Stimulated activated naive CD4-positive, alpha-beta T cell treated with Interleukin-2 at 50 U/mL for 16 hours (primary cell): ENCODE measurements around the gene MCM3AP.

Source experiments
- DNase-seq: peaks from one replicate; lab custom pipeline; 2025; lab: John Stamatoyannopoulos, UW

The MCM3AP gene

GRCh38 chr21:46217511-46218196 is 67.8 kb downstream of the MCM3AP start:
- DNase-seq: no peak

DNA sequence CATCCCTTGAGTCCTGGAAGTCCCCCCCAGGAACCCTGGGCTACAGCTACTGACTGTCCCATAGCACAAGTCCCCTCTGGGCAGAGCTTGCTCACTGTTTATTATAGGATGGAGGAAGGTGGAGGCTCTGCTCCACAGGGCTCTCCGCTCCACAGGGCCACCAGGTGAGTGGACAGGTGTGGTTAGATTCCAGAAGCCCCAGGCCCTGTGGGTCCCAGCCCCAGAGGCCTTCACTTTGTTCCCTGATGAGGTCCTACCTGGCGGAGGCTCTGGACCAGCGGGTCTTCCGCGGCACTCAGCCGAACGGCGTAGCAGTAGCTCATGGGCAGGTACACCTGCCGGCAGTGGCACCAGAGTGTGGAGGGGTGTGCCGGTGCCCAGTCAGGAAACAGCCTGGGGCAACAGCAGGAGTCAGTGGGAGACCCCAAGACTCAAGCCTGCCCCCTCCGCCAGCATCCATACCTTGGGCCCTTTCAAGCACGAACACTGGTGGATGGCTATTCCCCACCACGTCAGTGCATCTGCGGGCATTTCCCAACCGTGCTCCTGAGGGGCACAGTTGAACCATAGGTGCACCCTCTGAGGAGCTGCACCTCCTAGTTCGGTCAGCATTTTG is 69.2 kb downstream of the MCM3AP start:
- no peak for DNase-seq

DNA sequence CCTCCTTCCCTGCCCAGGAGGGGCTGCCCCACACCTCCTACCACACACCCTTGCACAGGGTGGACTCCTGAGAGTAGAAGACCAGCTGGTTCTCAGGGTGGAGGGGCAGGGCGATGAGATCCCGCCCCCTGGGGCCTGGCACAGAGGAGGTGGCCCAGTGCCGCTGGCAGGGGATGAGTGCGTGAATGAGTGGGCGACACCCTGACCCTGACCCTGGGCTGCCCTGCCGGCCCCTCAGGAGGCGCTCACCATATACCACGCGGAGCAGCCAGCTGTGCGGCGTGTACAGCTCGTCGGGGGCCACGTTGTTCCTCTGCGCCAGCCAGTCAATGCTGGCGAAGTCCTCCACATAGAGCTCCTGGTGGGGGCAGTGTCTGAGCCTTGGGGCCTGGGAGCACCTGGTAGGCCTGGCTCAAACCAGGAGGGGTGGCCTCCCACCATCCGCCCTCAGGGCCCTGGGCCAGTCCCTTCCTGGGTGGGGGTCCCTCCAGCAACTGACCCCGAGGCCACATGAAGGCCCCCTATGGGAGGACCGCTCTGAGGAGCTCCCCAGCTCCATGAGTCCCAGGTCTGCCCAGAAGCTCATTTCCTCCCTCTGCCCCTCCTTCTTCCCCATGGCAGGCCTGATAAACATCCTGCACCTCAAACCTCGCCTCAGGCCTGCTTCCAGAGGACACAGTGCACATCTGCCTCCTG is 69.8 kb downstream of the MCM3AP start:
- DNase-seq: no peak

GRCh38 chr21:46214478-46215340 is 70.7 kb downstream of the MCM3AP start:
- DNase-seq: no peak

GRCh38 chr21:46213620-46214286 is 71.7 kb downstream of the MCM3AP start:
- no peak for DNase-seq

DNA sequence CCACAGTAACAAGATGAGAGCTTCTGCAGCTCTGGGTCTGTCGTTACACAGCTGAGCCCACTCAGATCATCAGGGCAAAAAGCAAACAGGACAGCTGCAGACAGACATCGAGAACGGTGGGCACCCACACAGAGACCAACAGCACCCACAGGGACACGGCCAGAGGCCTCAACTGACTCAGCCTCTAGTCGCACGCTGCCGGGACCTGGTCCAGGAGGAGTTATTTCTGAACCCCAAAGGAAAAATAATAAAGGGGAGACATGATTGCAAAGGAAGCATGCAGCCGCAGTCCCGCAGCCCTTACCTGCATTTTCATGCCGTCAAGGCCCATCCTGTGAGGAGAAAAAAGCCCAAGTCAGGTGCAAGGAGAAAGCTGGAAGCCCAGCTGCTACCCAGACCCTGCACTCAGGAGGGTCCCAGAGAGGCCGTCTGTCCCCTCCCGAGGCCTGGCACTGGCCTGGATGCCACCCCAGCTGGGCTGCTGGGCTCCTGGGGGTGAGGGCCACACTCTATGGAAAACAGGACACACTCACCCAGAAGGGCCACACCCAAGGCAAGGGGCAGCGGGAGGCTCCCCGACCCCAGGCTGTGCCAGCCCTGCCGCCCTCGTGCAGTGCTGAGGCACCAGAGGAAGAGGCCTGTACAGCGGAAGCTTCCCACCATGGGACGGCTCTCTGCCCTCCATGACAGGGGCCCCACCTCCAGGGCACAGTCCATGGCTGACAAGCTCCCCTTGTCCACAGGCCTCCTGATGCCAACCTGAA is 72.5 kb downstream of the MCM3AP start:
- DNase-seq: no peak

DNA sequence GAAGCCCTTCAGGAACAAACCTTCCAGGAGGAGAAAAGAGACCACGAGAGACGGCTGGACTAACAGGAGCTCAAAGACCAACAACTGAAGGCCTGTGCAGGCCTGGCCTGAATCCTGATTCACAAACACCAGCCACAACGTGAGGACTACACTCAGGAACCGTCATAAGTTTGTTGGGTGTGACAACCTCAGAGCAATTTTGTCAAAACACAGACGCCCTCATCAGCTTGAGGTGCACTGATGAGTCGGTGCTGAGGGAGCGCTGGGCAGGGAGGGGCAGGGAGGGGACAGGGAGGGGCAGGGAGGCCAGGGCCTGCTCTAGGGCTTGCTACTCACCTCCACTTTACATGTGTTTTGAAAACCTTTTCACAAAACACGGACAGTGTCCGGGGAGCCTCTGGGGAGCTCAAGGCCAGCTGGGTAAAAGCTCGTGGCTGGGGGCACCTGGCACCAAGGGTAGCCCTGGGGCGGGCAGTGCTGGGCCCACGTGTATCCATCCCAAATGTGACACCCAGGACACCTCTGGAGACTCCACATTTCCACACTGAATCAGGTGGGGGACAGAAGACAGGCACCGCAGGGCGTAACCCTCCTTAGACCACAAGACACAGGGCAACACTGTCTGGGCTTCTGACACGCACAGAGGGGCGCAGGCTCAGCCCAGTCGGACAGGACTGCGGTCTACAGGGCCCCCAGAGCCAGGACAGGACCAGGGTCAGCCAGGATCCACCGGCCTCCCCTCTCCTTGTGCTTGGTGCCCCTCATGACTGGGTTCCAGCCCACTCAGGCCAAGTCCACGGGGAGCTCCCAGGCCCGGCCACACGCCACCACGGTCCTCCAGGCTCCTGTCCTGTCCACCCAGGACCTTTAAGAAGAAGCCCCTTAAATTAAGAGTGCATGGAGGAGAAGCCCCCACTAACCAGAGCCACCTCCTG is 73.4 kb downstream of the MCM3AP start:
- no peak for DNase-seq

GRCh38 chr21:46211376-46211775 is 74.0 kb downstream of the MCM3AP start:
- DNase-seq: no peak

DNA sequence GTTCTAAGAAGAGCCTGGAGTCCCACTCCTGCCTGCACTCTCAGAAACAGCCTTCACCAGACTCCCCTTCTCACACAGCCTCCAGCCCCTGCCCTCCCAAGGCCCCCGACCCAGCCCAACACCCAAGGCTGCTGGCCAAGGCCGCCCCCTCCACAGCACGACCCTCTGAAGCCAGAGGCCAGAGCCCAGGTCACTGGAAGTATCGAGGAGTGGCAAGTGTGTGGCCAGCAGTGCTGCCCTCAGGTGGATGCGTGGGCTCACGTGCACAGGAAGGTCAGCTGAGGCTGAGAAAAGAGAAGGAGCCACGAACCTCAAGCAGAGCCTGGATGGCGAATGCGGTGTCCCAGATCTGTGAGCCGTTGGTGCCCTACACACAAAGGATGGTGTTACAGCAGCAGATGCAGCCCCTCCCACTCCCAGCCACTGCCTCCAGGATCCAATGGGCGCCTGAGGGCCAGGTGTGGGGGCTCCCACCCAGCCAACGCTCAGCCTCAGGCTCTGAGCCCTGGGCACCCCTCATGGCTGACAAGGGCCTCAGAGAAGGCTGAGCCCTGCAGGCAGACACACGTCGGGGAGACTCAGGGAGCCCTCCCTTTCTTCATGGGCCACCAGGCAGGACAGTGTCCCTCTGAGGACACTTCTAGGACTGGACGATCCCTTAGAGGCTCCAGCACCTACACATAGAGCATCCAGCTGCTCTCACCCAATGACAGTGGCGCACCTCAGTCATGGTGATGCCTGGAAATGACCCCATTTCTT is 74.9 kb downstream of the MCM3AP start:
- DNase-seq: no peak

DNA sequence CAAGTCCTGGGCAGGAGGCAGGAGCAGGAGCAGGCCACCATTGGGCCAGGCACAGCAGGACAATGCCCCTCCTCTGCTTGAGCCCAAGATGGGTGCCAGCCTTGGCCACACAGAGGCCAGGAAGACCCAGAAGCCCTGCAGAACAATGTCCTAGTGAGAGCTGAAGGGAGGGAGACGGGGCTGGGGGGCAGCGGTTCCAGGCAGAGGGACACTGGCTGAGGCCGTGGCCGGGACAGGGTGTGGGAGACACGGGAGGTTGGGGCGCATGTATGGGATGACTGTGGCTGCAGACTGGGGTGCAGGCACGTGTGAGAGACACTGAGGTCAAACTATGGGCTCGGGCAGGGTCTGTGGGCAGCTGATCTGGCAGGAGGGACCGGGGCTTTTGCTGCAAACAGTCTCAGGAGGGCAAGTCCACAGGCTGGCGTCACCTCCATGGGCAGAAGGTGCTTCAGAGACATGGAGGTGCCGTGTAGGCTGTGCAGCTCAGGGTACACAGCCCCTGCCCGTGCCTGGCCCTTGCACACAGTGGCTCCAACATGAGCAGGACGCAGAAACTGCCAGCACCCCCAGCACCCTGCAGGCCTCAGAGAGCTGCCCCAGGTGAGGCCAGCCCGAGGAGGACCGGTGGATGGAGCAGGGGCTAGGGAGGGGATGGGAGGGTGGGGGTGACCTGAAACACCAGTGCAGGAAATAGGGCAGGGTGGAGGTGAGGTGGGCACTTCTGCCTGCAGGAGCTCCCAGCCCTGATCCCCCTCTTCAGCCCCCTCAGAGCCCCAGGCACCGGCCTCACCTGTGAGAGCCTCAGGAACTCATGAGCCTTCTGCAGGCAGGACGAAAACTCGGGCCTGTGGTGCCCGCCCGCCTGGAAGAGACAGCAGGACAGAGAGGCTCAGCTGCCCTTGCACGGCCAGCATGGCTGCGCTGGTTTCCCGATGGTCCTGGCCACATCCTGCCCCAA is 76.4 kb downstream of the MCM3AP start:
- DNase-seq: no peak

DNA sequence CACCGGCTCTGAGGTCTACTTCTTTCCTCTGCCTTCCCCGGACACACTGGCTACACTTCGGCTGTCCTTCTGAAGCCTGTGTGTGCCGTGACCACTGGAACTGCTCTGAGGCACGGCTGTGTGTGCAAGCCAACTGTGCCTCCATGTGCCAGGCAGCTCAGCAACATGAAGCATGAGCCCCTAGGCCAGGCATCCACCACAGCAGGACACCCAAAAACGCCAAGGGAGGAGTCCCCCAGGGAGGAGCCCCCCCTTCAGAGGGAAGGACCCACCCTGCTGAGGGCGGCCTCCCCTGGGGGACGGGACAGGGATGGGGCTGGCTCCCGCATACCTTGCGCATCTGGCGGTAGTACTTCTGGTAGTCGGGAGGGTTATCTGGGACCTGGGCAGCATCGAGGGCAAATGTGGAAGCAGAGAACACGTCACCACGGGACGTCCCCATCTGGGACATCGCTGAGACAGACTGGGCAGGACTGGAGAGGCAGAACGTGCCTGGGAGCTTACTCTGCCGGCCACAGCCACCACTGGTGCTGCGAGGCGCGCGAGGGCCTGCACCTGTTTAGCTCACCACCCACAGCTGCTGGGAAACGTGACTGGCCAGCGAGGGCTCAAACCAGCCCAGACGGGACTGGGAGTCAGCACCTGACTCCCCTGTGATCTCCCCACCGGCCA is 77.4 kb downstream of the MCM3AP start:
- no peak for DNase-seq

GRCh38 chr21:46207006-46207919 is 78.1 kb downstream of the MCM3AP start:
- no peak for DNase-seq

- no peak for DNase-seq
Measured at GRCh38 chr21:46206163-46207005, 79.0 kb downstream of the MCM3AP start.

GRCh38 chr21:46205766-46206162 is 79.6 kb downstream of the MCM3AP start:
- no peak for DNase-seq

DNA sequence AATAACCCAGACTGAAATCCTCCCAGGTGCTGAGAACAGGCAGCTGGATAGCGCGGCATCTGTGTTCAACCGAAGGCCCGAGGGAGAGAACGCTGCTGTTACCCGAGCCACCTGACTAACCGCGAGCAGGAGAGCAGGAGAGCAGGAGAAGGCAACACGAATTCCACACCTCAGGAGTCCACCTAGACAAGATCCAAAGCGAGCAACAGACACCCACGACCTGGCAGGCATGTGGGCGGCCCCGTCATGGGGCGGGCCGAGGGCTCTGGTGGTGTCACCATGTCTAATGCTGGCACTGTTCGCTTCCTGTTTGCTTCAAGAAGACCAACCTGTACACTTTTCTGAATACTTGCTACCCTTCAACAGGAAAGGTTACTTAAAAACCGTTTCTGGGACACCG is 80.2 kb downstream of the MCM3AP start:
- DNase-seq: no peak
